Peyer's patch (tissue), 4 donors: ENCODE measurements around the gene PCSK2. TPM values are rescaled to one million over a fixed set of nuclear protein-coding genes. Genes with fewer than 3 reads are reported as not detected.

Experiments used
- DNase-seq, 3 donors: peaks; one replicate each; pipeline ENCODE4 v3.0.0-alpha.2; 2017 to 2019
- H3K27ac ChIP-seq, 4 donors: fragments of 200-600 bp; sonication (generic); one replicate each; pipeline ENCODE4 v1.5.1; 2016 to 2019
- H3K27me3 ChIP-seq, 2 donors: fragments of 200-600 bp; sonication (generic); one replicate each; pipeline ENCODE4 v1.5.1; 2019
- H3K36me3 ChIP-seq, 3 donors: fragments of 200-600 bp; sonication (generic); one replicate each; pipeline ENCODE4 v1.5.1; 2016 to 2019
- H3K4me1 ChIP-seq, 4 donors: fragments of 200-600 bp; sonication (generic); one replicate each; pipeline ENCODE4 v1.5.1; 2016 to 2019
- H3K4me3 ChIP-seq, 4 donors: fragments of 200-600 bp; sonication (generic); 1 replicate in 3 of 4; 2 replicates in 1 of 4; pipeline ENCODE4 v1.5.1; 2016 to 2019; ENCODE audit warnings: mild to moderate bottlenecking in 1 of 4
- H3K9me3 ChIP-seq, 4 donors: fragments of 200-600 bp; sonication (generic); one replicate each; pipeline ENCODE4 v1.5.1; 2016 to 2019; ENCODE audit warnings: mild to moderate bottlenecking in 1 of 4
- POLR2A ChIP-seq, 2 donors: fragments of 450-650 bp; IDR thresholded peaks; one replicate each; pipeline ENCODE4 v1.5.1; 2017; ENCODE audit warnings: antibody characterized with exemption in 2 of 2, mild to moderate bottlenecking in 2 of 2, moderate library complexity in 2 of 2
- total RNA-seq, 4 donors: library from RNA; depleted of rRNA; stranded (reverse); fragments of >200 nt; gene quantifications; one replicate each; pipeline ENCODE4 v1.1.0, GENCODE V29; 2016
- TF ChIP-seq, protein P1 (sequence below), 6 experiments: fragments of 450-650 bp in 4 of 6; fragments of 200-600 bp in 2 of 6; sonication (generic) in 1 of 6; IDR thresholded peaks; one replicate each; pipeline ENCODE4 v1.5.1; 2017 to 2019; ENCODE audit warnings: antibody characterized with exemption in 6 of 6, mild to moderate bottlenecking in 3 of 6, moderate library complexity in 1 of 6

PCSK2 gene
- total RNA-seq, 4 donors from 2014 or later, result 0.18 to 0.80 (median 0.57) TPM; not detected in 1

- no peak overlapping the region for H3K4me3 ChIP-seq
- TF ChIP-seq, protein P1, sequence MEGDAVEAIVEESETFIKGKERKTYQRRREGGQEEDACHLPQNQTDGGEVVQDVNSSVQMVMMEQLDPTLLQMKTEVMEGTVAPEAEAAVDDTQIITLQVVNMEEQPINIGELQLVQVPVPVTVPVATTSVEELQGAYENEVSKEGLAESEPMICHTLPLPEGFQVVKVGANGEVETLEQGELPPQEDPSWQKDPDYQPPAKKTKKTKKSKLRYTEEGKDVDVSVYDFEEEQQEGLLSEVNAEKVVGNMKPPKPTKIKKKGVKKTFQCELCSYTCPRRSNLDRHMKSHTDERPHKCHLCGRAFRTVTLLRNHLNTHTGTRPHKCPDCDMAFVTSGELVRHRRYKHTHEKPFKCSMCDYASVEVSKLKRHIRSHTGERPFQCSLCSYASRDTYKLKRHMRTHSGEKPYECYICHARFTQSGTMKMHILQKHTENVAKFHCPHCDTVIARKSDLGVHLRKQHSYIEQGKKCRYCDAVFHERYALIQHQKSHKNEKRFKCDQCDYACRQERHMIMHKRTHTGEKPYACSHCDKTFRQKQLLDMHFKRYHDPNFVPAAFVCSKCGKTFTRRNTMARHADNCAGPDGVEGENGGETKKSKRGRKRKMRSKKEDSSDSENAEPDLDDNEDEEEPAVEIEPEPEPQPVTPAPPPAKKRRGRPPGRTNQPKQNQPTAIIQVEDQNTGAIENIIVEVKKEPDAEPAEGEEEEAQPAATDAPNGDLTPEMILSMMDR (IDR thresholded peaks at IDR 0.05), result no peak
- no peak for TF ChIP-seq POLR2A (IDR thresholded peaks at IDR 0.05)
- no peaks in the 10 kb centered on the region for H3K27me3 ChIP-seq
- H3K4me1 ChIP-seq, result no peaks in the 10 kb centered on the region
- no peaks in the 10 kb centered on the region for H3K36me3 ChIP-seq
- H3K9me3 ChIP-seq, result no peaks in the 10 kb centered on the region
- no peak overlapping the region for H3K27ac ChIP-seq
- no peak for DNase-seq
Observed at GRCh38 chr20:17482536-17482935, 255.7 kb downstream of the PCSK2 start.

DNA sequence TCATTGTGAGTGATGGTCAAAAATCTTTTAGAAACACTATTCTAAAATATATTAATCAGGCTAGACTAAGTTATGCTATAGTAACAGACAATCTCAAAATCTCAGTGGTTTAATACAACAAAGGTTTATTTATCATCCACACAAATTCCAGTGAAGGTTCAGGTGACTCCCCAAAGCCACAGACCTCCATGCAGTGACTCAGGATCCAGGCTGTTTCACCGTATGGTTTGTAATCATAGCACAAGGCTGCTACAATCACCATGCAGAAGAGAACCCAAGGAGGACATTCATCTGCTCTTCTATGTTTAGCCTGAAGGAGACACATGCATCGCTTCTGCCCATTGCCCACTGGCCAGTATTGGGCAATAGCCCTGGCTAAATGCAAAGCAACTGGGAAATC lies 258.2 kb downstream of the PCSK2 start:
- Histone ChIP-seq H3K27ac (no peak overlapping the region), H3K36me3 (no peaks in the 10 kb centered on the region), H3K27me3 (no peaks in the 10 kb centered on the region), H3K9me3 (no peaks in the 10 kb centered on the region), H3K4me3 (no peak overlapping the region), H3K4me1 (no peaks in the 10 kb centered on the region)
- DNase-seq, result no peak
- no peak for TF ChIP-seq POLR2A (IDR thresholded peaks at IDR 0.05)
- TF ChIP-seq, protein P1 (IDR thresholded peaks at IDR 0.05), result no peak

- Histone ChIP-seq H3K4me1 (no peaks in the 10 kb centered on the region), H3K4me3 (no peak overlapping the region), H3K36me3 (no peaks in the 10 kb centered on the region), H3K27ac (no peak overlapping the region), H3K9me3 (no peaks in the 10 kb centered on the region), H3K27me3 (no peaks in the 10 kb centered on the region)
- DNase-seq, result peak in 1 of 3 donors; percentile 1
- TF ChIP-seq POLR2A (IDR thresholded peaks at IDR 0.05), result no peak
- TF ChIP-seq, protein P1 (IDR thresholded peaks at IDR 0.05), result no peak
Observed at GRCh38 chr20:17488916-17489600, 262.2 kb downstream of the PCSK2 start.

GRCh38 chr20:17490501-17490900 lies 263.7 kb downstream of the PCSK2 start:
- no peaks in the 10 kb centered on the region for H3K36me3 ChIP-seq
- TF ChIP-seq POLR2A (IDR thresholded peaks at IDR 0.05), result no peak
- TF ChIP-seq, protein P1 (IDR thresholded peaks at IDR 0.05), result no peak
- no peaks in the 10 kb centered on the region for H3K27me3 ChIP-seq
- no peaks in the 10 kb centered on the region for H3K9me3 ChIP-seq
- H3K27ac ChIP-seq, result no peak overlapping the region
- peak in 1 of 3 donors; percentile 15 for DNase-seq
- no peaks in the 10 kb centered on the region for H3K4me1 ChIP-seq
- H3K4me3 ChIP-seq, result no peak overlapping the region

DNA sequence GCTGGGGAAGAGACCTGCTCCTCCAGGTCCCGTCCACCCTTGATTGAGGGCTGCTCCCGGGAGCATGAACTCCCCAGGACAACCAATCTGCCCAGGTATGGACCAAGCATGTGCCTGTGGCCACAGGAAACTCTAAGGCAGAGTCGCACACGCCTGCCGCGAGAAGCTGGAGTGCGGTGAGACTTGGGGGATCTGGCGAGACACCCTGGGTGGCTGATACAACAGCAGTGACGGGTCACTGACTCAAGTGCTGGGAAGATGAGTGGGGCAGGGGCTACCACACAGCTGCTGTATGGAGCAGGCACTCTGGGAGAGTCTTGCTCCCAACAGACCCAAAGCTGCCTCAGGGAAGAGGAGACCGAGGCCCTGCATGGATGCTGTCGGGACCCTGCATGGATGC lies 264.2 kb downstream of the PCSK2 start:
- DNase-seq, result peak in 1 of 3 donors; percentile 24
- H3K27me3 ChIP-seq, result no peaks in the 10 kb centered on the region
- H3K4me1 ChIP-seq, result no peaks in the 10 kb centered on the region
- H3K9me3 ChIP-seq, result no peaks in the 10 kb centered on the region
- TF ChIP-seq POLR2A (IDR thresholded peaks at IDR 0.05), result no peak
- TF ChIP-seq, protein P1 (IDR thresholded peaks at IDR 0.05), result no peak
- H3K36me3 ChIP-seq, result no peaks in the 10 kb centered on the region
- H3K27ac ChIP-seq, result no peak overlapping the region
- H3K4me3 ChIP-seq, result no peak overlapping the region
